GM21619 (cell line): ENCODE results near the gene ZDHHC14.

Experiments used
- ATAC-seq: cut with Tn5 transposase; IDR thresholded peaks from one replicate; pipeline ENCODE4 v1.9.1; 2021; ENCODE audit not compliant: unreplicated experiment

ZDHHC14 gene

DNA sequence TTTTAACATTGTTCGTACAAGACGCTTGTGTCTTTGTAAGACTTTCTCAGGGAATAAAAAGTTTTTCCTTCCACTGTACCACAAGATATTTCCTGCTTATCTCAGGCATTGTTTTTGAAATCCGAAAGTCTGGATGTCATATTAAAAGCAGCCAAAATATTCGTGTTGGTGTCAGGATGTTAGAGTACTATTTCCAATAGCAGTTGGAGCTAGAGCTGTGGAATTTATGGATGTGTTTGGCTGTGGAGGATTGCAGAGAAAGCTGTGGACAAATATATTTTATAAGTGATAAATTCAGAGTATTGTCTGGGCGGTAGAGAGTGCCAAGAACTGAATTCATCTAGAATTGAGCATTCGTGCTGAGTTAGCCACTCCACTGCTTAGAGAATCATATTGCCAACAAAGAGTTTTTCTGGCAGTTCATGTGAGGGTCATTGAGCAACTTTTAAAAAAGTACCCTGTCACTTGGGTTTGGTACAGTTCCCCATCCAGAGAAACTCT is 57.7 kb downstream of the ZDHHC14 start:
- no peak for ATAC-seq

DNA sequence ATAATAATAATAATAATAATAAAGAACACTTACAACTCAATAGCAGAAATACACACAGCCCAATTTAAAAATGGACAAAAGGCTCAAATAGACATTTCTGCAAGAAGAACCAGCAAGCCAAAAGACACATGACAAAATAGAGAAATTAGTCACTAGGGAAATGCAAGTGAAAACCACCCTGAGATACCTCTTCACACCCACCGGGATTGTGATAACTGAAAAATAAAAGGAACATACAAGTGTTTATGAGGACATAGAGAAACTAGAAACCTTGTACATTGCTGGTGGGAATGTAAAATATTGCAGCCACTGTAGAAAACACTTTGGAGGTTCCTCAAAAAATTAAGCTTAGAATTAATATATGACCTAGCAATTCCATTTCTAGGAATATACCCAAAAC is 59.2 kb downstream of the ZDHHC14 start:
- ATAC-seq = no peak

DNA sequence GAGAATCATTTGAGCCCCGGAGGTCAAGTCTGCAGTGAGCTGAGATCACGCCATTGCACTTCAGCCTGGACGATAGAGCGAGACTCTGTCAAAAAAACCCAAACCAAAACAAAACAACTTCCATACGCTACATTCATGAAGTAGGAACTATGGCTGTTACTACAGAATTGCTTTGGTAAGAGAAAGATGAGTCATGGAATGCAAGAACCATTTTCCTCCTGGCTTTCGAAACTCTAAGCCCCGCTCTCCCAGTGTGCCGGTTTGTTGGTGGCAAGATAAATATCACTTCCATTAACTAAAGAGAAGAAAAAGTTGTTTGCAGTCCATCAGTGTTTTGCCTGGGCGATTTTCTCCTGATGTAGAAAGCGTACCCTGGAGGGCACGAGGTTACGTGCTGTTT is 61.3 kb downstream of the ZDHHC14 start:
- ATAC-seq = no peak

DNA sequence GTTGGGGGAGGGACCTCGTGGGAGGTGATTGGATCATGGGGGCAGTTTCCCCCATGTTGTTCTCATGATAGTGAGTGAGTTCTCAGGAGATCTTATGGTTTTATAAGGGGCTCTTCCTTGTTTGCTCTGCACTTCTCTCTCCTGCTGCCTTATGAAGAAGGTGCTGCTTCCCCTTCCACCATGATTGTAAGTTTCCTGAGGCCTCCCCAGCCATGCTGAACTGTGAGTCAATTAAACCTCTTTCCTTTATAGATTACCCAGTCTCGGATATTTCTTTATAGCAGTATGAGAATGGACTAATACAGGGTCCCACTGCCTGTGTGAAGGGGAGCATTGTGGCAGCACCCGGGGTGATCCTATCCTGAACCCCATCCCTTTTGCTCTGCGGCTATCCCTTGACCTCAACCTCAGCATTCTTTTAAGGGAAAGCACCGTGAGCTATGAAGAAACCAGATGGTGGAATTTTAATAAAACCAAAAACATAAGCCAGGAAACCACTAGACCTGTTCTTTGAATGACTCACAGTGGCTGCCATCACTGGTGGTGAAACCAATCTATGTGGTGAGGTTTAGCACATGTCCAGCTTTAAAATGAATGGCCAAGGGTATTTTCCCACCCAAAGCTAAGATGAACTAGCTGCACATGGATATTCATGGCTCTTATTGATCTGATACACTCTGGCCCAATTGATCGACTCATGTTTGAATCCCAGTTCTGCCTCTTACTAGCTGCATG is 62.2 kb downstream of the ZDHHC14 start:
- ATAC-seq = peak; percentile 92

DNA sequence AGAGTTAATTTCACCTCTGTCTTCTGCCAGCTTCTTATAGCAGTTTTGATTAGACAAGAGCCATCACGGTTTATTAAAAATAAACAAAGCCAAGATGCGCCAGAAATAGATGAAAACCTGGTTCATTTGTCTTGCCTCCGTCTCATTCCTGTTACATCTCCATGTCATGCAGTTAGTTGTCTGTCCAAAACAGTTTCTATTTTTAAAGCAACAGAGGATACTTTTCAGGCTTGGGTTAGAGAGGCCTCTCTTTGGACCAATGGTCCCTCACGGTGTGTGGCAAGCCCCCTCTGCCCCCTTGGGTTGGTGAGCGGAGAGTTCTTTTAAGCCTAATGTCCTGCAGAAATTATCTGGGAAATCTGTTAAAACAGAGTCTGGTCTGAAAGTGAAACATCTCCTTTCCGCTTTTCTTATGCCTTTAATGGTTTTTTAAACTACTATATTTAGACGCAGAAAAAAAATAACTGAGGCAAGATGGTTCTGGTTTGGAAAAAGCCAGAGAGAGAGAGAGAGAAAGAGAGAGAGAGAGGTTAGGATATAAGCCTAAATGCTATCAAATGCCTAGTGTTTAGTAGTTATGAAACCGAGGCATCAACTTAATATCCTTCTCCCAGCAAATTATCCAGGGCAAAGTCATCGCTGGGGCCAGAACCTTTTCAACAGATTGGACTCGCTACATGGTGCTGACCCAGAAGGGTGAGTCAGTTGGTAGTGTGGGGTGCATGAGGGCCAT is 64.5 kb downstream of the ZDHHC14 start:
- no peak for ATAC-seq

DNA sequence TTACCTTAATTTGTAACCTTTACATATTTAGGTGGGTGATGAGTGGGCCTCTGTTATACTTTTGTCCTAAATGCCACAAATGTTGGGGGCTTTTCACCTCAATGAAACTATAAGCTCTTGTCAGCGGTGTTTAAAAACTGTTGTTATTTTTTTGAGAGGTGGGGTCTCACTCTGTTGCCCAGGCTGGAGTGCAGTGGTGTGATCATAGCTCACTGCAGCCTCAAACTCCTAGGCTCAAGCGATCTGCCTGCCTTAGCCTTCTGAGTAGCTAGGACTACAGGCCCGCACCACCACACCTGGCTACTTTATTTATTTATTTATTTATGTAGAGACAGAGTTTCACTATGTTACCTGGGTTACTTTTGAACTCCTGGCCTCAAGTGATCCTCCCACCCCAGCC is 66.7 kb downstream of the ZDHHC14 start:
- ATAC-seq = no peak

DNA sequence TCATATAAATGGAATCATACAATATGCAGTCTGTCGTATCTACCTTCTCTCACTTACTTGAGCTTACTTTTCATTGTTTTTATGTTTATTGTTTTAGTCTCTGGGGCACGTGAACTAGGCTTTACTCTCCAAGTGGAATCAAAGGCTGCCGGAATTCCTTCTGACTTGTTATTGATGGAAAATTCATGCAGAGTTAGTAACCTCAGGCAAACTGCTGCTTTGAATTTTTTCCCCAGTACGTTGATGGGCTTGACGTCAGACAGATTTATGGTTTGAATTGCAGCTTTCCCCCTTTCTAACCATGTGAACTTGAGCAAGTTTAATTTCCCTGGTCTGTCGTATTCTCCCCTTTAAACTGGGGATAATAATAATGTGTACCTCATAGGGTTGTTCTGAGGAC is 68.6 kb downstream of the ZDHHC14 start:
- ATAC-seq = no peak

DNA sequence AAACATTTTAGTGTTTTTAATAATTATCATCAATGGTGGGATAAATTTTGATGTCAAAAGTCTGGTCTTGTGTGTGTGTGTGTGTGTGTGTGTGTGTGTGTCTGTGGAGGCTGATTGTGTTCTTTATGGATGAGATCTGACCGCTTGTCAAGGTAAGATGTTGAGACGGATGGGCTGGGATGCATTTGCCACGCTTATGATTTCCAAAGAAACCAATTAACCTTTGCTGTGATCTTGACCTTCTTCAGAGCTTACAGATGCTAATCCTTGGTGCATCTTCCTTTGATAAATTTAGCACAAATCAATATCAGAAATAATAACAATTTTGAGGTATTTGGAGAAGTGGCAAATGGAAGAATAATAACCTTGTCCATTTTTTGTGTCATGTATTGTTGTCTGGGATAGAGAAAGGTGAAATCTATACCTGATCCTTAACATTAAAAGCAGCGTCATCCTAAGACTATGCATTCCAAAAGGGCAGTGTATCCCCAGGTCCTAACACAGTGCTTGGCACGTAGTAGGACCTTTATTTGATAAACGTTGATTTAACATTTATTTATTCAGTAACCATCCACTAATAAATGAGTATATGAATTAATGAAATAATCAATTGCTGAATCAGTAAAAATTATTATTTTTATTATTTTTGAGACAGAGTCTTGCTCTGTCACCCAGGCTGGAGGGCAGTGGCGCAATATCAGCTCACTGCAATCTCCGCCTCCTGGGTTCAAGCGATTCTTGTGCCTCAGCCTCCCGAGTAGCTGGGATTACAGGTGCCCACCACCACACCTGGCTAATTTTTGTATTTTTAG is 70.1 kb downstream of the ZDHHC14 start:
- ATAC-seq = no peak

DNA sequence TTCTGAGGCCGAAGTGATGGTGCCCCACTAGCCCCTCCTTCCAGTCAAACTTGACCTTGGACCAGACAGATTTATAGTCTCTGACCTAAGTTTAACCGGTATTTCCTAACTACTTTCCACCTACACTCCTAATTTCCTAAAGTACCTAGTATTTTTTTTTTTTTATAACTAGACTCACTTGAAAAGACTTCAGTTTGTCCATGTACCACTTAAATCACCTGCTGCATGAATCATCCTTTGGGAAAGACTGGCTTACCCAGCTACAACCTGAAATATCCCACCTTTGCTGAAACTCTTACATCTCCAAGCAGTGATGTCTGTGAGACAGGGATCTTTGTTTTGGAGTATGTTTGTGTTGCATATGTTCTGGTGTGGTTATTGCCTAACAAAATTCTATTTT is 71.1 kb downstream of the ZDHHC14 start:
- ATAC-seq = no peak

DNA sequence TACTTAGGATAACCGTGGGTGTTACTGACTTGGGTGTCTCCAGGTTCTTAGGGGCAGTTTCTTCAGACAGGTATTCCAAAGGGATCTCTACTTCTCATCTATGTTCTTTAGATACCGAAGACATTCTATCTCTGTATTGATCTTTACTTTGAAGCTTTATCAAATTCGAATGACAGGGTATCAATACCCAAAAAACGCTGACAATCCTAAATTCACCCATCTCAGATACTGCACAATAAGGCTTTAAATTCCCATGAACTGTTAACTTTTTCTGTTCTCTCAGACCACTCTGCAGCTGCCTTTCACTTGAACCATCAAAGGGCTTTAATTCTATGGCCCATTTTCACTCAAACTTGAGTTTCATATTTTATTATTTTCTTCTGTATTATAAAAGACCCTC is 72.1 kb downstream of the ZDHHC14 start:
- no peak for ATAC-seq

DNA sequence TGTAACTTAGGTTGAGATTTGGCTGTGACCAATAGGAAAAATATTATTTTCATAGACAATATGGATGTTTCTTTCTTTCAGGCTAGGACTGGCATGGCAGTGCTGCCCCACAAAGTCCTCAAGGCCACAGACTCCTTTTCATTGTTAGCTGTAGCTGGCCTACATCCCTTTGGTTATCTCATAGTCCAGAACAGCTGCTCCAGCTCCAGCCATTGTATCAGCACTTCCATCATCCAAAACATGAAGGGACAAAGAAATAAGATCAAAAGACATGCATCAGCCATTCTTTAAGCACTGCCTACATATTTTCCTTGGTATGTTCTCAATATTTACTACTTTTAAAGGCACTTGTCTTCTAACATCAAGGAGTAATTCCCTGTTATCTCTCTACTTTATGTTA is 73.0 kb downstream of the ZDHHC14 start:
- ATAC-seq = no peak

DNA sequence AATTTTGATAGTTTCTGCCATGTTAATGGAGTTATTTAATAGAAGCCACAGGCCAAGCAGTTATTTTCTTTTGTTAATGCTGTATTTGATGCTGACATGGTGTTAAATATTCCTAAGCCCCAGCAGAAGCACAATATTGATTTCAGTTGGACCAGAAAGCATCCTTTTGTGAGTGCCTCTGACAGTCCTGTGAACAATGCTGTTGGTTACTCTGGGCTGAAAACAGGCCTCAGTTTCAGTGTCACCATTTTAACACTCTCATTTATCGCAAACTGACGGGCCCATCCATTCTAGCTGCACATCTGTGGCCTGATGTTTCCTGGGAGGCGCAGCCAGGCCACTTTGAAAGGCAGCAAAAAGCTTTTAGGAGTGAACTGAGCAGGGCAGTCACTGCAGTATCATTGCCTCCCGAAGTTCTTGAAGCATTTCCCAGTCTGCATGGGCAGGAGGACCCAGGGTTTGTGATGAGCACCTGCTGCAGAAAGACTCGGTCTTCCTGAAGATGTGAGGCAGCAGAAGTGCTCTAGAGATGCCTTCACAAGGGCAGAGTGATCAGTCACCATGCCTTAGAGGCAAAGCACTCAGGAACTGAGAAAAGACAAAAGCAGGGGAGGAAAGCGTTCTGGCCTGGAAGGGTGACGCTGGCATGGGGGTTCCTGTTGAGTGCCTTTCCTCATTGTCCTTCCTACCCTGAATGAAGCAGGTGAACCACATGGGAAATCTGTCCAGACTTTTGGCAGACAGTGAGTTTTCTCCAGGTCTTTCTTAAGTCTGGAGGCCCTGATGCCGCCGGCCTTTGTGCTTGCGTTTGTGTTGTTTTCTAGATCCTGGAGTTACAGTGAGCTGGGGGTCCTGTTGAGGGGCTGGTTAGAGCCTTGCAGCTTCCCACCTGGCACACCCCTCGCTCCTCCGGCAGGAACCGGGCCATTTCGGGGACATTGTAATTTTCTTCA is 74.0 kb downstream of the ZDHHC14 start:
- no peak for ATAC-seq

DNA sequence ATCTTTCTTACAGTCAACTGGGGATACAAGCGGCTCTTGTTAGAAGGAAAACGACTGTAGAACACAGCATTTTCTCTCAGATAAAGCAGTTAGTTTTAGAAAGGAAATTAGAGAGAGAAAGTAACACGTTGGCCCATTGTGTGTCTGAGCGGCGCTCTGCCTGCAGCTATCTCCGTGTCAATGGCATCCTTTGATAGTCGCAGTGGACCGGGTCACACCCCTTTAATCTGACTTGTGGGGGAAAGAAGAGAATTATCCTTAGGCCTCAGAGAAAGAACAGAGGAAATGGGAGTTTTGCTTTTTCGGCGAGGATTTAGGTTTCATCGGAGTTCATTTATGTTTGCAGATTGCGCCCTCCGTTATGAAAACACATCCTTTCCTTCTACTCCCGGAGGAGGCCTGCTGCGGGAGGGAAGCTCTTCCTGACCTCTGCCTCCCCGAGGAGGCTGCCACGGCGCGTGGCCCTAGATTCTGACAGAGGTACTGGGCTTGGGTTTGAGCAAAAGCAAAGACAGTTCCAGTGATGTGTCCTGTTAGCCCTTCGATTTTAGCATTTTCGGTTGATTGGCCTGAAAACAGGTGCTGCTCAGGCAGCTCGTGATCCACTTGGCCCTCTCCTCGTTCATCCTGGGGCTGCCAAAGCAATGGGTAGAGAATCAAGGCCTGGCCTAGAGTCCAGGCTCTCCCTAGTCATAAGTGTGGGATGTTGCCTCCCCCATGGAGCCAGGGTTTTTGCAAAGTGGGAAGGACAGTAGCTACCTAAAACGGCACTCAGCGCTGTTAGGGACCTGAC is 74.9 kb downstream of the ZDHHC14 start:
- no peak for ATAC-seq

DNA sequence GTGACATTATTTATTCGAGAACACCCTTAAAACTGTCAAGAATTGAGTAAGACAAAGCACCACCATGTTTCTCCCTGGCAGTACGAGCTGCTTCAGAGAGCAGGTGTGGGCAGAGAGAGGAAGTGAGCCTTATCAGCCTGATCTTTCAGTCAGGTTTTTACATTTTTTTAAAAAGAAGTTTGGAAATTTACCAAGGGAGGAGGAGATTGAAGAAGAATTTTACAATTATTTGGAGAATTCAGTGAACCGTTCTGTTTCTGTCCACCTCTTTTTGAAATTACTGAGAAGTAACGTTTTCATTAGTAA is 75.5 kb downstream of the ZDHHC14 start:
- ATAC-seq = peak; percentile 33

DNA sequence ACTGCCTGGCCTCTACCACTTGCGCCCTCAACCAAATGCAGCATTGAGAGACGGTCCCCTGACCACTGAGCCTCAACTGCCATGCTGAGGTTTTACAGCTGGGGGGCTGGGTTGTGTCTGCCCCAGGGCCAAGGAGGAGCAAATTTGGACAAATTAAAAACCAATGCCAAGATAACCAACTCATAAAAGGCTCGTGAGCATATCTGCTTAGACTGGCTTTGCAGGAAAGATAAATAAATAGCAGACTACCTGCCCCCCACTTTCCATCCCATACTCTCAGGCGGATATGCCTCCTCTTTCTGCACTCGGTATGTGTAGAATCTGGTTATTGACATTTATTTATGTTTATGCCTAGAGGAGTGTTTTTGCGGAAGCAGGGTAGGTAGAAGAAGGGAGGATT is 76.8 kb downstream of the ZDHHC14 start:
- no peak for ATAC-seq

DNA sequence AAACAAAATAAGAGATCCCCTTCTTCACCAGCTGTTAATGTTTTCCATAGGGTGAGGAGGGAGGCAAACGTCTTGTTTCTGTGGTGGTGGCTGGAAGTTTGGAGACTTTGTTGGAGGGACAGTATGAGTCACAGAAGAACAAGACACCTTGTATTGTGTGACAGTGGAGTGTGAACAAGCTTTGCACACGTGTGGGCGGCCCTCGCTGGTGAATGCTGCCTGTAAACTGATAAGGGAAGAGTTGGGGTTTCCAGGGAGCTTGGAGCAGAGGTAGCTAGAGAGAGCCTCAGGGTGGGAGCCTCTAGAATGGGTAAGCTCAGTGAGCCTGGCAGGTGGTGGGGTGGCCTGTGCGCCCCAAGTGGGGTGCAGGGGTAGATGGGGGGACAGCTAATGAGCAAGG is 78.3 kb downstream of the ZDHHC14 start:
- no peak for ATAC-seq

DNA sequence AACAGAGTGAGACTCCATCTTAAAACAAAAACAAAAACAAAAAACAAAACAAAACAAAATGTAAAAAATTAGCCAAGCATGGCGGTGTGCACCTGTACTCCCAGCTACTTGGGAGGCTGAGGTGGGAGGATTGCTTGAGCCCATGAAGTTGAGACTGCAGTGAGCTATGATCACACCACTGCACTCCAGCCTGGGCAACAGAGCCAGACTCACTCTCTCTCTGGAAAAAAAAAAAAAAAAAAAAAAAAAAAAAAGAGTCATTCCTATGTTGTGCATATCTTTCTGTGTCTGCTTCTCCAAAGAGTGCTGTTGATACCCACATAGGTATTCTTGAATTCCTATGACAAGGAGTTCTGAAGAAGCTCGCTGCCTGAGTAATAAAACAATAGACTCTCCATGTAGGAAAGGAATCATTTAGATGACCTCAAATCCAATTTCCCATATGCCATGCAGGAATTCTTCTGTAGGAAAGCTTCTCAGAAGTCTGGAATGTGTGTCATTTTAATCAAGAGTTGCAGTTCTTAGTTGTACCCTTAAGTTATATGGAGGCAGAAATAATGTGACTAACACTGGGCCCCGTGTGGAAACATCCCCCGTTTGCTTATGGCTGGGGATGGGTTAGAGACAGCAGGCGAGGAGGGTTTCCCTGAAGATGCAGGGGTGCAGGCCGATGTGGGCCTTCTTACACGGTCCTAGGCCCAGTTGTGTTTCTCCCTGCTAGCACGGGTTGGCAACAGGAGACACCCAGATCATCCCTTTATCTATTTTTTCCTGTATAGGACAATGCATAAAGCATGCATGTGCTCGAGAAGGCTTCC is 79.4 kb downstream of the ZDHHC14 start:
- peak; percentile 1 for ATAC-seq

DNA sequence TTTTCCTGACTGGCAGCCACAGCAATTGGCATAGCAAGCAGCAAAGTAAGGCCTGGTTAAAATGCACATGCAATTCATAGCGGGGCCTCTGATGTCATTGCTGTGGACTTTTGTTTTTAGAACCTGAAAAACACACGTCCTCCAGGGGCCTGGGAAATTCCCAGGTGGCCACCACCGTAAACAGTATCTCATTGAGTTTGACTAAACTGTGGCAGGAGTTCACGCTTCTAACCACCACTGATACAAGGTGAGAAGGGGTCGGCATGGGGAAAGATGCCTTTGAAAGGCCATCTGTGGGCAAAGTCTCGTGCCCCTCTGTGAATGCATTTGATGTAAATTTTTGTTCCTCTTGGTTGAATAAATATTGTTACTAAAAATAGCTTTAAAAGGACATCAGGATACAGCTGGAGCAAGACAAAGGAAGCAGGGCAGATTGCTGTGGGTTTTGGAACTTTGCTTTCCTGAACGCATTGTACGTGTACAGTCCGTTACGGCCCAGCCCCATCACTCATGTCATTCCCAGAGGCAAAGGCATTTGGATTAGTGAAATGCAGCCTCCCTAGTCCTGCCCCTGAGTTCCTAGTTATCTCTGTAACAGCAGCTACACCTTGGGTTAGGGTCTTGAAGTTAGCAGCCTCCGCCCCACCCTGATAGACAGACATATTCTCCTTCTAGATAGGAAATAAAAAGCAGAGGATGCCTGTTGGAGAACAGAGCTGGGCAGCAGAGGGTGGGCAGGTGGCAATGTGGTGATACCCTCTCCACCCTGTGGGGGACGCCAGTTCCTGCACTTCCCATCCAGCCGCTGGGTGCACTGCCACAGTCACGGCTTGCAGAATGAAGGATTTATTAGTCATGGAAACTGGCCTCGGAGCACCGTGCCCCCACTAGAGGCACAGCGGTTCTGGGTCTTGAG is 80.3 kb downstream of the ZDHHC14 start:
- peak; percentile 64 for ATAC-seq
